Neural progenitor cell (in vitro differentiated cells): ENCODE results near the gene GRIP1.

Experiments
- CTCF ChIP-seq: fragments of 200-600 bp; sonication (generic); IDR thresholded peaks from 2 replicates; pipeline ENCODE4 v1.5.1; 2017; ENCODE audit warnings: antibody characterized with exemption, mild to moderate bottlenecking
- EZH2 ChIP-seq: fragments of 200-600 bp; sonication (generic); IDR thresholded peaks from 2 replicates; pipeline ENCODE4 v1.6.1; 2017; ENCODE audit warnings: antibody characterized with exemption, mild to moderate bottlenecking, moderate library complexity
- EZH2phosphoT487 ChIP-seq: fragments of 200-600 bp; sonication (generic); IDR thresholded peaks from 2 replicates; pipeline ENCODE4 v1.6.1; 2017; ENCODE audit warnings: antibody characterized with exemption

GRCh38 chr12:66590275-66590985 lies 88.4 kb downstream of the GRIP1 start:
- TF ChIP-seq CTCF: no peak
- TF ChIP-seq EZH2phosphoT487: no peak
- TF ChIP-seq EZH2: no peak
